Neuronal stem cell (in vitro differentiated cells): ENCODE results near the gene CPNE4.

Source experiments
- DNase-seq: peaks from one replicate; pipeline ENCODE4 v3.0.0-alpha.2; 2013; ENCODE audit warnings: low spot score
- H2AFZ ChIP-seq: one replicate; pipeline ENCODE4 v1.6.1; 2013; ENCODE audit warnings: mild to moderate bottlenecking, low read length, inconsistent platforms
- H2AK5ac ChIP-seq: 2 replicates; pipeline ENCODE4 v1.6.1; 2013; ENCODE audit warnings: low read depth, mild to moderate bottlenecking, inconsistent platforms, low read length, moderate library complexity, mixed read lengths
- H2BK120ac ChIP-seq: 2 replicates; pipeline ENCODE4 v1.6.1; 2013; ENCODE audit warnings: low read depth, mild to moderate bottlenecking, inconsistent platforms, low read length, moderate library complexity, mixed read lengths
- H2BK12ac ChIP-seq: one replicate; pipeline ENCODE4 v1.6.1; 2013; ENCODE audit warnings: low read length, inconsistent platforms
- H2BK15ac ChIP-seq: 2 replicates; pipeline ENCODE4 v1.6.1; 2013; ENCODE audit warnings: mild to moderate bottlenecking, low read length, inconsistent platforms, mixed read lengths
- H2BK5ac ChIP-seq: one replicate; pipeline ENCODE4 v1.6.1; 2013; ENCODE audit warnings: inconsistent platforms, mild to moderate bottlenecking, low read length, moderate library complexity
- H3K14ac ChIP-seq: one replicate; pipeline ENCODE4 v1.6.1; 2013; ENCODE audit warnings: low read length, inconsistent platforms
- H3K18ac ChIP-seq: 2 replicates; pipeline ENCODE4 v1.6.1; 2013; ENCODE audit warnings: low read length, inconsistent platforms
- H3K23ac ChIP-seq: 2 replicates; pipeline ENCODE4 v1.6.1; 2013; ENCODE audit warnings: low read depth, mild to moderate bottlenecking, mixed read lengths, low read length, inconsistent platforms; ENCODE audit not compliant: poor library complexity
- H3K27ac ChIP-seq: replicated peaks from 3 replicates; pipeline ENCODE4 v1.5.1; 2013; ENCODE audit warnings: low read length, inconsistent platforms
- H3K27me3 ChIP-seq, 3 experiments: 2 replicates each; pipeline ENCODE4 v1.6.1; 2013; ENCODE audit warnings: low read length in 3 of 3, mild to moderate bottlenecking in 2 of 3, inconsistent platforms in 1 of 3, low read depth in 1 of 3, mixed read lengths in 1 of 3, moderate library complexity in 1 of 3; ENCODE audit not compliant: control insufficient read depth in 3 of 3, insufficient read depth in 3 of 3
- H3K36me3 ChIP-seq, 2 donors: replicated peaks in 1 of 2; 2 replicates each; pipeline ENCODE4 v1.6.1; 2013; ENCODE audit warnings: low read length in 2 of 2; ENCODE audit not compliant: control insufficient read depth in 2 of 2, insufficient read depth in 2 of 2
- H3K4ac ChIP-seq: 2 replicates; pipeline ENCODE4 v1.6.1; 2013; ENCODE audit warnings: inconsistent platforms, mild to moderate bottlenecking, low read length, moderate library complexity
- H3K4me1 ChIP-seq, 2 donors: 1 replicate in 1 of 2; 2 replicates in 1 of 2; pipeline ENCODE4 v1.6.1; 2013; ENCODE audit warnings: low read length in 2 of 2, low read depth in 1 of 2; ENCODE audit not compliant: control insufficient read depth in 2 of 2, insufficient read depth in 1 of 2
- H3K4me2 ChIP-seq: one replicate; pipeline ENCODE4 v1.6.1; 2013; ENCODE audit warnings: mild to moderate bottlenecking, low read length, inconsistent platforms; ENCODE audit not compliant: insufficient read depth, poor library complexity, severe bottlenecking
- H3K4me3 ChIP-seq, 2 donors: 2 replicates each; pipeline ENCODE4 v1.5.1; 2013; ENCODE audit warnings: low read length in 2 of 2, mild to moderate bottlenecking in 2 of 2, inconsistent platforms in 1 of 2, moderate library complexity in 1 of 2
- H3K79me1 ChIP-seq: one replicate; pipeline ENCODE4 v1.6.1; 2013; ENCODE audit warnings: low read depth, mild to moderate bottlenecking, inconsistent platforms, low read length, moderate library complexity
- H3K9ac ChIP-seq: one replicate; pipeline ENCODE4 v1.6.1; 2013; ENCODE audit warnings: mild to moderate bottlenecking, low read depth, low read length, inconsistent platforms; ENCODE audit not compliant: poor library complexity
- H3K9me3 ChIP-seq, 2 donors: replicated peaks in 1 of 2; 2 replicates each; pipeline versions ENCODE3 to v1.6.1; 2013; ENCODE audit warnings: low read length in 2 of 2, mild to moderate bottlenecking in 2 of 2, inconsistent platforms in 1 of 2, low read depth in 1 of 2, mixed read lengths in 1 of 2, moderate library complexity in 1 of 2; ENCODE audit not compliant: control insufficient read depth in 2 of 2, insufficient read depth in 1 of 2
- H4K8ac ChIP-seq: one replicate; pipeline ENCODE4 v1.6.1; 2013; ENCODE audit warnings: low read depth, mild to moderate bottlenecking, inconsistent platforms, low read length, moderate library complexity
- H4K91ac ChIP-seq: one replicate; pipeline ENCODE4 v1.6.1; 2013; ENCODE audit warnings: low read length, low read depth, mild to moderate bottlenecking, inconsistent platforms; ENCODE audit not compliant: poor library complexity
- WGBS, 2 donors: extraction: QIAGEN DNeasy Blood & Tissue Kit; methylation state at CpG; one replicate each; pipeline ENCODE4 v1.1.7; 2013; ENCODE audit warnings: missing lambda C conversion rate in 2 of 2, mixed read lengths in 1 of 2; ENCODE audit not compliant: insufficient read length in 2 of 2, insufficient replicate concordance in 1 of 2; ENCODE audit errors: extremely low coverage in 2 of 2; 5-methylcytosine and 5-hydroxymethylcytosine counted together

The CPNE4 gene

GRCh38 chr3:131725414-131725813 is 309.4 kb downstream of the CPNE4 start:
- Histone ChIP-seq H2AK5ac (no peak overlapping the region), H3K36me3 (no peaks in the 10 kb centered on the region), H3K14ac (no peak overlapping the region), H3K4me1 (no peaks in the 10 kb centered on the region), H4K8ac (no peak overlapping the region), H3K4me2 (no peak overlapping the region), H3K9ac (no peak overlapping the region), H3K79me1 (no peaks in the 10 kb centered on the region), H3K4me3 (no peak overlapping the region), H4K91ac (no peak overlapping the region), H3K23ac (no peak overlapping the region), H2AFZ (no peak overlapping the region), H3K27me3 (no peaks in the 10 kb centered on the region), H2BK5ac (no peak overlapping the region), H2BK120ac (no peak overlapping the region), H3K9me3 (no peaks in the 10 kb centered on the region), H3K4ac (no peak overlapping the region), H2BK15ac (no peak overlapping the region), H3K18ac (no peak overlapping the region), H2BK12ac (no peak overlapping the region), H3K27ac (no peak overlapping the region)
- no peak for DNase-seq

DNA sequence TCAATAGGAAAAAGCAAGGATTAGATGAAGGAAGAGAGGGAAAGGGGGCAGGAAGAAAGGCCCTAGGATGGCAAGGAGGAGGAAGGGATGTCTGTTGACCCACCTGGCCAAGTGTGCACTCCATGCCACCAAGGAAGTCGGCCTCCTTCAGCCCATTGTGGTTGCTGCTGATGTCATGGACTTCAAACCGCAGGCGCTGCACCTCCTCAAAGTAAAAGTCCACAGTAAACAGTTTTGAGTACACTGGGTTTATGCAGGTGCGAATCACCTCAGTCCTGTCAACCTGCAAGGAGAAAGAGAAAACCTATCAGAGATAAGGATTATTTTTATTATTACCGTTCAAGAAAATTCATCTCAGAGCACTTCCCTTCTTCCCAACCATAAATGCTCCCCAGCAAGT is 311.5 kb downstream of the CPNE4 start:
- H3K18ac ChIP-seq, result no peak overlapping the region
- H3K23ac ChIP-seq, result no peak overlapping the region
- H3K27me3 ChIP-seq, result no peaks in the 10 kb centered on the region
- H3K14ac ChIP-seq, result no peak overlapping the region
- H3K9me3 ChIP-seq, result no peaks in the 10 kb centered on the region
- no peaks in the 10 kb centered on the region for H3K79me1 ChIP-seq
- no peaks in the 10 kb centered on the region for H3K36me3 ChIP-seq
- H2AK5ac ChIP-seq, result no peak overlapping the region
- H3K4me3 ChIP-seq, result peak overlapping the region in 1 of 2 donors; percentile 44
- no peak overlapping the region for H3K4ac ChIP-seq
- H2BK15ac ChIP-seq, result no peak overlapping the region
- no peak overlapping the region for H2AFZ ChIP-seq
- H4K8ac ChIP-seq, result no peak overlapping the region
- no peaks in the 10 kb centered on the region for H3K4me1 ChIP-seq
- no peak for DNase-seq
- H2BK120ac ChIP-seq, result no peak overlapping the region
- no peak overlapping the region for H3K9ac ChIP-seq
- no CpG with 5 or more reads among the region's 5 CpGs for WGBS, 2 donors
- H2BK12ac ChIP-seq, result no peak overlapping the region
- H3K4me2 ChIP-seq, result no peak overlapping the region
- no peak overlapping the region for H4K91ac ChIP-seq
- no peak overlapping the region for H3K27ac ChIP-seq
- H2BK5ac ChIP-seq, result no peak overlapping the region

DNA sequence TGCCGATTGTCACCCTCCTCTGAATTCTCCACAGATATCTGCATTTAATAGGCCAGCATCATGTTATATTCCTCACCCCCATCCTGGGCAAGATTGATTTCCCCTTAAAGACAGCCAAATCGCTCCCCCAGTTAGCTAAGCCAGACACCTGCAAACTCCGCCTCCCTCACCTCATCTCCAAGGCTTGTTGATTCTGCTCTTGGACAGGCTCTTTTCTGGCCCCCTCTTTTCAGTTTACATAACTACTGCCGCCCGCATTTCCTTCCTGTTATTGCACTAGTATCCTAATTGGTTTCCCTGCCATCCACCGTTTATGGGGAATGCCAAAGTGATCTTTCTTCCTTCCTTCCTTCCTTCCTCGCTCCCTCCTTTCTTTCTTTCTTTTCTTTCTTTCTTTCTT is 317.3 kb downstream of the CPNE4 start:
- Histone ChIP-seq H4K8ac (no peak overlapping the region), H3K27ac (no peak overlapping the region)

GRCh38 chr3:131716943-131717342 is 317.9 kb downstream of the CPNE4 start:
- Histone ChIP-seq H2AK5ac (no peak overlapping the region), H4K8ac (no peak overlapping the region), H3K4me3 (no peak overlapping the region), H2AFZ (no peak overlapping the region), H3K14ac (no peak overlapping the region), H3K36me3 (no peaks in the 10 kb centered on the region), H3K27ac (no peak overlapping the region), H3K27me3 (no peaks in the 10 kb centered on the region), H2BK15ac (no peak overlapping the region), H3K4me1 (peaks cover 0 to 3% of the 10 kb centered on the region in 2 donors), H2BK12ac (no peak overlapping the region), H3K18ac (no peak overlapping the region), H3K23ac (no peak overlapping the region), H3K4ac (no peak overlapping the region), H2BK5ac (no peak overlapping the region), H2BK120ac (no peak overlapping the region), H3K79me1 (no peaks in the 10 kb centered on the region), H3K9me3 (no peaks in the 10 kb centered on the region), H3K4me2 (no peak overlapping the region), H3K9ac (no peak overlapping the region), H4K91ac (no peak overlapping the region)
- DNase-seq, result no peak
- WGBS, 2 donors, result no CpG with 5 or more reads among the region's 4 CpGs

More for the DNA sequence above, 317.3 kb downstream of the CPNE4 start:
- H2BK5ac ChIP-seq, result no peak overlapping the region
- H2AK5ac ChIP-seq, result no peak overlapping the region
- no peak overlapping the region for H2AFZ ChIP-seq
- H3K36me3 ChIP-seq, result no peaks in the 10 kb centered on the region
- H3K4me3 ChIP-seq, result no peak overlapping the region
- H3K4ac ChIP-seq, result no peak overlapping the region
- H3K4me1 ChIP-seq, result peaks cover 0 to 3% of the 10 kb centered on the region in 2 donors
- no peak overlapping the region for H2BK120ac ChIP-seq
- no peak overlapping the region for H3K9ac ChIP-seq
- no CpG with 5 or more reads among the region's 7 CpGs for WGBS, 2 donors
- no peak overlapping the region for H3K23ac ChIP-seq
- H3K9me3 ChIP-seq, result no peaks in the 10 kb centered on the region
- no peak overlapping the region for H2BK15ac ChIP-seq
- no peak overlapping the region for H4K91ac ChIP-seq
- DNase-seq, result no peak
- H2BK12ac ChIP-seq, result no peak overlapping the region
- H3K79me1 ChIP-seq, result no peaks in the 10 kb centered on the region
- H3K27me3 ChIP-seq, result no peaks in the 10 kb centered on the region
- no peak overlapping the region for H3K14ac ChIP-seq
- no peak overlapping the region for H3K4me2 ChIP-seq
- H3K18ac ChIP-seq, result no peak overlapping the region
